Retina (tissue), 1 donor: ENCODE data around the gene TAS2R60.
"Not testable (repeated sequence)": the region's sequence is repeated elsewhere in the genome, so short reads cannot be mapped to it uniquely, and the experiment has no call there.

Experiments used
- DNase-seq: peaks from one replicate; pipeline ENCODE4 v3.0.0-alpha.2; 2016

Gene TAS2R60

GRCh38 chr7:143444063-143444782, 970 bp downstream of the TAS2R60 start:
- DNase-seq: no peak

GRCh38 chr7:143444785-143445184, 1.5 kb downstream of the TAS2R60 start:
- DNase-seq: no peak

DNA sequence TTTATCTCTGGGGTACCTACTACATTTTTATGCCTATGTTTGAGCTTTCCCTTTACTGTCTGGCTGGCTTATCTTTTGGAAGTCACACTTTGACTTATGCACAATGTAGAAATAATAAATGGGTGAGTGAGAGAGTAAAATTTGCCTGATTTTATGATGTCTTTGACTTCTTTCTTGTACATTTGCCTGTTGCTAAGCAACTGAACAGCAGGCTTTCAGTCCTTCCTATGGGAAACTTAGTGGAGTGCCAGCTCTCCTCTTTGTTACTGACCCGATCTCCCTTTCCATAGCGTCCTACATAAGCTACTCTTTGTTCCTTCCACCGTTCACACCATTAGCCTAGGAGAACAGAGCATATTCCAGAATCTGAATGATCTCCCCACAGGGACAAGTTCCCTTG, 4.2 kb downstream of the TAS2R60 start:
- peak; percentile 18 for DNase-seq

DNA sequence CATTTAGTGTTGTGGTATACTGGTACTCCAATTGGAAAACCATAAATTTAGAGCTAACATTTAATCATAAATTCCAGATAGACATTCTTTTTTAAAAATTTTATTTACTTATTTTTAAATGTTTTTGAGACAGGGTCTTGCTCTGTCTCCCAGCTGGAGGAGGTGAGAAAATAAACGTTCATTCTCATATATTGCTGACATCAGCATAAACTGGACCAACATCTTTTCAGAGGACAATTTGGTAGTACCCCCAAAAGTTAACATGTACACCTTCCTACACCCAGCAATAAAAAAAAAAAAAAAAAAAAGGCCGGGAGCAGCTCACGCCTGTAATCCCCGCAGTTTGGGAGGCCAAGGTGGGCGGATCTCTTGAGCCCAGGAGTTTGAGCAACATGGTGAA, 5.2 kb downstream of the TAS2R60 start:
- DNase-seq: no peak

GRCh38 chr7:143449793-143450192, 6.5 kb downstream of the TAS2R60 start:
- no peak for DNase-seq

DNA sequence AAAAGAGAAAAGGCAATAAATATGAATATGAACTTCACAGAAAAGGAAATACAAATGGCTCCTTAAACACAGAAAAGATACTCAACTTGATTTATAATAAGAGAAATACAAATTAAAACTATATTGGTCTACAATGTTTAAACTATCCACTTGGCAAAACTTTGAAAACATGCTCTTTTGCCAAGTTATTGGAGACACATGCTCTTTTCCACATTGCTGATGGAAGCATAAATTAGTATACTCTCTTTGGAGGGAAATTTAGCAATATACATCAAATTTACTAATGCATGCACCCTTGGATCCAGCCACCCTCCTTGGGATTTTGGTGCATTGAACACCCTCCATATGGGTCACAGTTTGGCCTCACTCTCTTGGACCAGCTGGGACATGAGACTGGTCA, 7.9 kb downstream of the TAS2R60 start:
- no peak for DNase-seq

- DNase-seq: no peak
These were observed 8.5 kb downstream of the TAS2R60 start for GRCh38 chr7:143451746-143452145.

GRCh38 chr7:143452495-143452894, 9.2 kb downstream of the TAS2R60 start:
- DNase-seq: no peak

GRCh38 chr7:143454091-143454680, 10.9 kb downstream of the TAS2R60 start:
- DNase-seq: no peak

DNA sequence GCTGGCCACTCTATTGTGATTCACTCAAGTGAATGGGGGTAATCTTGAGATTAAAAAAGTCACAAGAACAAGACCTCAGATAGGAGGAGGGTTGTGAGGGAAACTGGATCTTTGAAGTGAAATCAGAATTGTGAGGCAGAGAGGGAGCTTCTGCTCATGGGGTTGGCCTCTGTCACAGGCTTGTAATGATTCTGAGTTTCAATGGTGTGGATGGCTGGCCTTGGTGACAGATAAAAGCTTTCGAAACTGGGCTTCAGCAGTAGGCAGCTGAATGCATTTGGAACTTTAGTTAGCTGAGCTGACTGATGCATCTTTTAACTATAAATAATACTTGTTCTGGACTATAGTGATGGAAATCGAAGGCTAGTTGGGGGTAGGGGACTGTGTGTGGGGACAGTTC, 12.2 kb downstream of the TAS2R60 start:
- no peak for DNase-seq

GRCh38 chr7:143455942-143456341, 12.7 kb downstream of the TAS2R60 start:
- no peak for DNase-seq

- DNase-seq: no peak
These were observed 13.9 kb downstream of the TAS2R60 start for GRCh38 chr7:143456992-143457793.

DNA sequence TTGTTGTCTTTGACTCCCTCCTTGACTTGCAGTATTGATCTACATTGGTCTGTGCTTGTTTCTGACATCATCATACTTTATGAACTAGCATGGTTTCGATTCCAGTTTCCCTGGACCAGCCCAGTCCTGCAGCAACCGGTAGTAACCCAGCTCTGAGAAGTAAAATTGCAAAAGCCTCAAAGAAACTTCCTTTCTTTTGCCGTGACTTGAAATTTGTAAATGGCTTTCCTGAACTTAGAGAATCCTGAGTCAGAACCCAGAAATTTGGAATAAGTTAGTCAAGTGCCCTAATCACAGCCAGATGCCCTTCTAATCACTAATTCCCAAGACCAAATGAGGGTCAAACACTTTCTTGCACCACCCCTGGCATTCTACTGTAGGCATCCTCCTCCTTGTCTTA, 15.0 kb downstream of the TAS2R60 start:
- DNase-seq: no peak

DNA sequence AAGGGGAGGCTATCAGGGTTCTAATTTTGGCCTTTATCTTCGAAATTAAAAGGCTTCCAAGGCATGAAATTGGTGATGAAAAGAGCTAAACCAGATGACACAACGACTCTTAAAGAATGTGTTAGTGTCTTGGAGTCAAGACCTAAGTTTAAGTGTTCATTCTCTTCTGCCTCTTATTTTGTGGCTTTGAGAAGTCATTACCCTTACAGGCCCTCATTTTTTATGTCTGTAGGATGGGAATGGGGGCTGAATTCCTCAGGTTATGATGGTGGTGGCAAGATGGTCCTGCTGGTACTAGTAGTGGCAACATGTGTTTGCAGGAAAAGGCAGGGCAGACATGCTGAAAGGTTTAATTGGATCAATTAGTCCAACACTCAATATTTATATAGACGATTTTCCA, 15.4 kb downstream of the TAS2R60 start:
- DNase-seq: no peak

GRCh38 chr7:143459359-143459758, 16.1 kb downstream of the TAS2R60 start:
- no peak for DNase-seq

- DNase-seq: no peak
These were observed 17.2 kb downstream of the TAS2R60 start for GRCh38 chr7:143460271-143460979.

GRCh38 chr7:143462045-143462444, 18.8 kb downstream of the TAS2R60 start:
- no peak for DNase-seq

DNA sequence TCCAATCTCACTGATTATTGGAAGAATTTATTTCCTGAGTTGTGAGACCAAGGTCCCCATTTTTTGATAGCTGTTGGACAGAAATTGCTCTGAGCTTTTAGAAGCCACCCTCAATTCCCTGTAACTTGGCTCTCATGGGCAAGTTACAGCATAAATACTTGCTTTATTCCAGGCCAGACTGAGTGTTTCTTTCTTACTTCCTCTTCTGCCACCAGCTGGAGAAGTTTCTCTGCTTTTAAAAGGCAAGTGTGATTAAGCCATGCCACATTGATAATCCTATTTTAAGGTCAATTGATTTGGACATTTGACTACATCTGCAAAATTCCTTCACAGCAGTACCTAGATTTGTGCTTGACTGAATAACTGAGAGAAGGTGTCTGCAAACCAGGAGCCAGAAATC, 20.3 kb downstream of the TAS2R60 start:
- DNase-seq: no peak

GRCh38 chr7:143463957-143464356, 20.7 kb downstream of the TAS2R60 start:
- DNase-seq: no peak

DNA sequence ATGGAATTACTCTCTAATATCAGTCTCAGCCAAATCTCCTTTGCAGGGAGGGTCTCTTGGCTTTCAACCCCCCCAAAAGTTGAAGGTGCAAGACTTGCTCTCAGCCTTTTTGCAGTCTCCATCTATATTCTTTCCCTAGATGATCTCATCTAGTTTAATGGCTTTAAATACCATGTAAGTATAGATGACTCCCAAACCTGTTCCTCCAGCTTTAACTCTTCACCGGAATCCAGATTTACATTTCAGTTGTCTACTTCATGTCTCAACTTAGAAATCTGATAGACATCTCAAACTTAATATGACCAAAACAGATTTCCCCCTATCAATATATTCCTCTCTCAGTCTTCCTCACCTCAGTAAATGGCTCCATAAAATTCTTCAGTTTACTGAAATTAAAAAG, 24.5 kb downstream of the TAS2R60 start:
- no peak for DNase-seq

DNA sequence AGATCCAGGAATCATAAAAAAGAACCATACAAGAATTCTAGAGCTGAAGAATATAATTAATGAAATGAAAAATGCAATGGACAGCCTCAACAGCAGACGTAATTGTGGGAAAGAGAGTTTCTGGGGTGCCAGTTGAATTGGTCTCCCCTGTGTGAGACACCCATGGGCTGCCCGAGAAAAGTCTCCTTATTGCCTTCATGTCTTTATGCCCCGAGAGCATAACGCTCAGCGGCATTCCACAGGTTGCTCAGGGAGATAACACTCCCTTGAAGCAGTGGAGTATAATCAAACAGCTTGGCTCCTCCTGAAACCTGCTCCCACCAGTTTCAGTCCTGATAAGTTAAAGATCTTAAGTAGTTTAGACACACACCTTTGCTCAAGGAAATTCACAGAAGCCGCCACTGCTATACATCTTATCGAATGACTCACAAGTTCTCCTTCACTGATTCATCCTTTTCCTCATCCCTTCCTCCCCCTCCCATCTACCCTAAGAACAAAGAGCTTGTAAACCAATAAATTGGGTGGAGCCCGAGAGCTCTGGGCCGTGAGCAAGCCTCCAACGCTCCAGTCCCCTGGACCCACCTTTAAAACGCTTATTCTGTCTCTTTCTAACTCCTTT, 28.9 kb downstream of the TAS2R60 start:
- DNase-seq: not testable (repeated sequence)

DNA sequence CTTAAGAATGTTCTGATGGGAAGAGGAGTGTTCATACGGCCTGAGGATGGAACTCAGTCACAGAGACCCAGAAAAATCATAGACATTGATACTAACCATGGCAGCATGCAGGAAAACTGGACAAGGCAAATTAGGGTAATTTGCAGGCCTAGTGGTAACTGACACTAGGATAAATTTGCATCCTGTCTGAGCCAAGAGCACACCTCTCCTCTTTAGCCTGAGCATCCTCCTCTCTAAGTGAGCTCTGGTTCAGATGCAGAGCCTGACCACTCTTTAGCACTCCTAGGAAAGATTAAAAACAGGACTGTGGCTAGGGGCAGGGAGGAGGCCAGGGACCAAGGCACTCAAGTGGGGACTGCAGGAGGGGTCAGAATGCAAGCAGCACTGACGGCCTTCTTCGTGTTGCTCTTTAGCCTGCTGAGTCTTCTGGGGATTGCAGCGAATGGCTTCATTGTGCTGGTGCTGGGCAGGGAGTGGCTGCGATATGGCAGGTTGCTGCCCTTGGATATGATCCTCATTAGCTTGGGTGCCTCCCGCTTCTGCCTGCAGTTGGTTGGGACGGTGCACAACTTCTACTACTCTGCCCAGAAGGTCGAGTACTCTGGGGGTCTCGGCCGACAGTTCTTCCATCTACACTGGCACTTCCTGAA, 34.4 kb downstream of the TAS2R60 start, which contains the start of gene TAS2R41:
TSS of gene TAS2R41 (plus strand) at position 373 of the 650 bp plus-strand sequence. CDS start at position 373, 0 bp downstream.
- DNase-seq: no peak
